Activated T-cell treated with anti-CD3 and anti-CD28 coated beads, Interleukin-2, amount 50 U/mL, for 1 hour (primary cell): ENCODE results near the gene DENND1A.
A peak's percentile ranks its signal among the peaks of the same experiment; 100 is the strongest.
"Not testable (repeated sequence)": the region's sequence is repeated elsewhere in the genome, so short reads cannot be mapped to it uniquely, and the experiment has no call there.

Source experiments
- DNase-seq: peaks from one replicate; pipeline ENCODE4 v3.0.0-alpha.2; 2020

Gene DENND1A

GRCh38 chr9:123929870-123930831, at the start of gene DENND1A:
Gene DENND1A (minus strand): TSS chr9:123930126. CDS start chr9:123929905, 221 bp downstream.
- peak; percentile 89 for DNase-seq

GRCh38 chr9:123978981-123979380, 49.1 kb upstream of the DENND1A start:
- no peak for DNase-seq

- not testable (repeated sequence) for DNase-seq
These were observed 46.7 kb upstream of the DENND1A start for GRCh38 chr9:123976579-123976978.

- DNase-seq: no peak
These were observed 45.9 kb upstream of the DENND1A start for GRCh38 chr9:123975871-123976270.

GRCh38 chr9:123974471-123974870, 44.5 kb upstream of the DENND1A start:
- DNase-seq: no peak

- no peak for DNase-seq
These were observed 43.8 kb upstream of the DENND1A start for GRCh38 chr9:123973590-123974223.

GRCh38 chr9:123972618-123973017, 42.7 kb upstream of the DENND1A start:
- DNase-seq: no peak

- no peak for DNase-seq
These were observed 37.4 kb upstream of the DENND1A start for GRCh38 chr9:123967323-123967722.

GRCh38 chr9:123965801-123966686, 36.1 kb upstream of the DENND1A start:
- no peak for DNase-seq

- no peak for DNase-seq
These were observed 34.8 kb upstream of the DENND1A start for GRCh38 chr9:123964761-123965160.

GRCh38 chr9:123960965-123961364, 31.0 kb upstream of the DENND1A start:
- DNase-seq: no peak

- DNase-seq: no peak
These were observed 30.4 kb upstream of the DENND1A start for GRCh38 chr9:123960366-123960765.

GRCh38 chr9:123959787-123960186, 29.9 kb upstream of the DENND1A start:
- DNase-seq: no peak

- no peak for DNase-seq
These were observed 27.8 kb upstream of the DENND1A start for GRCh38 chr9:123957731-123958130.

GRCh38 chr9:123957168-123957721, 27.3 kb upstream of the DENND1A start:
- DNase-seq: no peak

GRCh38 chr9:123955637-123956036, 25.7 kb upstream of the DENND1A start:
- DNase-seq: no peak

- DNase-seq: no peak
These were observed 24.8 kb upstream of the DENND1A start for GRCh38 chr9:123954518-123955280.

GRCh38 chr9:123952641-123953495, 22.9 kb upstream of the DENND1A start:
- DNase-seq: no peak

GRCh38 chr9:123948286-123948685, 18.4 kb upstream of the DENND1A start:
- no peak for DNase-seq

GRCh38 chr9:123947326-123947725, 17.4 kb upstream of the DENND1A start:
- DNase-seq: no peak
